OCI-LY3 (cell line): ENCODE results near the gene CC2D1A.

Source experiments
- EZH2phosphoT487 ChIP-seq: fragments of 200-600 bp; shearing (Covaris generic); IDR thresholded peaks from 2 replicates; pipeline ENCODE4 v1.6.1; 2018; ENCODE audit warnings: antibody characterized with exemption, mixed run types, low read depth
- TF ChIP-seq, protein P1 (sequence below): fragments of 200-600, 300-600 bp; sonication (generic); IDR thresholded peaks from 2 replicates; pipeline ENCODE4 v1.5.1; 2014; ENCODE audit warnings: antibody characterized with exemption, low read length, low read depth

- TF ChIP-seq, protein P1, sequence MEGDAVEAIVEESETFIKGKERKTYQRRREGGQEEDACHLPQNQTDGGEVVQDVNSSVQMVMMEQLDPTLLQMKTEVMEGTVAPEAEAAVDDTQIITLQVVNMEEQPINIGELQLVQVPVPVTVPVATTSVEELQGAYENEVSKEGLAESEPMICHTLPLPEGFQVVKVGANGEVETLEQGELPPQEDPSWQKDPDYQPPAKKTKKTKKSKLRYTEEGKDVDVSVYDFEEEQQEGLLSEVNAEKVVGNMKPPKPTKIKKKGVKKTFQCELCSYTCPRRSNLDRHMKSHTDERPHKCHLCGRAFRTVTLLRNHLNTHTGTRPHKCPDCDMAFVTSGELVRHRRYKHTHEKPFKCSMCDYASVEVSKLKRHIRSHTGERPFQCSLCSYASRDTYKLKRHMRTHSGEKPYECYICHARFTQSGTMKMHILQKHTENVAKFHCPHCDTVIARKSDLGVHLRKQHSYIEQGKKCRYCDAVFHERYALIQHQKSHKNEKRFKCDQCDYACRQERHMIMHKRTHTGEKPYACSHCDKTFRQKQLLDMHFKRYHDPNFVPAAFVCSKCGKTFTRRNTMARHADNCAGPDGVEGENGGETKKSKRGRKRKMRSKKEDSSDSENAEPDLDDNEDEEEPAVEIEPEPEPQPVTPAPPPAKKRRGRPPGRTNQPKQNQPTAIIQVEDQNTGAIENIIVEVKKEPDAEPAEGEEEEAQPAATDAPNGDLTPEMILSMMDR = no peak
- TF ChIP-seq EZH2phosphoT487 = no peak
Measured at GRCh38 chr19:13968999-13969398, 63.0 kb downstream of the CC2D1A start.
